Naive B cell (primary cell): ENCODE data around the gene SLF1. TPM values are rescaled to one million over a fixed set of nuclear protein-coding genes. Genes with fewer than 3 reads are reported as not detected.

Source experiments
- ATAC-seq, 2 donors: fragments of 150-1000 bp; cut with Tn5 transposase; 2 replicates each; pipeline ENCODE4 v1.10.0; 2021; ENCODE audit warnings: low read depth in 2 of 2, mild to moderate bottlenecking in 2 of 2, moderate library complexity in 2 of 2
- DNase-seq: peaks from one replicate; pipeline ENCODE4 v3.0.0; 2022
- H3K27ac Mint-ChIP-seq, 6 donors: one replicate each; pipeline ENCODE4 v1.8.0; 2020 to 2022; ENCODE audit warnings: mild to moderate bottlenecking in 6 of 6, mixed read lengths in 6 of 6, moderate library complexity in 5 of 6, inconsistent platforms in 2 of 6
- H3K27me3 Mint-ChIP-seq, 3 donors: one replicate each; pipeline ENCODE4 v1.8.0; 2021 to 2022; ENCODE audit warnings: mixed read lengths in 3 of 3, mild to moderate bottlenecking in 1 of 3
- H3K36me3 Mint-ChIP-seq, 2 donors: one replicate each; pipeline ENCODE4 v1.8.0; 2020 to 2022; ENCODE audit warnings: mixed read lengths in 2 of 2, inconsistent platforms in 1 of 2, mild to moderate bottlenecking in 1 of 2
- H3K4me1 Mint-ChIP-seq, 3 donors: one replicate each; pipeline ENCODE4 v1.8.0; 2020 to 2022; ENCODE audit warnings: mixed read lengths in 3 of 3, inconsistent platforms in 1 of 3, mild to moderate bottlenecking in 1 of 3, moderate library complexity in 1 of 3
- H3K4me3 Mint-ChIP-seq, 8 donors: one replicate each; pipeline ENCODE4 v1.8.0; 2020 to 2022; ENCODE audit warnings: mild to moderate bottlenecking in 8 of 8, mixed read lengths in 8 of 8, moderate library complexity in 8 of 8, inconsistent platforms in 2 of 8
- H3K9me3 Mint-ChIP-seq, 7 donors: one replicate each; pipeline ENCODE4 v1.8.0; 2020 to 2022; ENCODE audit warnings: mixed read lengths in 7 of 7, mild to moderate bottlenecking in 5 of 7, inconsistent platforms in 2 of 7, moderate library complexity in 1 of 7
- polyA plus RNA-seq, 6 donors: library from polyadenylated mRNA; unstranded; fragments of 300-500 nt; fragmentation: Illumina TruSeq; gene quantifications; one replicate each; pipeline ENCODE4 v1.2.3, GENCODE V29; 2021; ENCODE audit warnings: low read depth in 6 of 6

The SLF1 gene
- polyA plus RNA-seq, 6 donors from 2014 or later: 12.2 to 16.1 (median 13.6) TPM

DNA sequence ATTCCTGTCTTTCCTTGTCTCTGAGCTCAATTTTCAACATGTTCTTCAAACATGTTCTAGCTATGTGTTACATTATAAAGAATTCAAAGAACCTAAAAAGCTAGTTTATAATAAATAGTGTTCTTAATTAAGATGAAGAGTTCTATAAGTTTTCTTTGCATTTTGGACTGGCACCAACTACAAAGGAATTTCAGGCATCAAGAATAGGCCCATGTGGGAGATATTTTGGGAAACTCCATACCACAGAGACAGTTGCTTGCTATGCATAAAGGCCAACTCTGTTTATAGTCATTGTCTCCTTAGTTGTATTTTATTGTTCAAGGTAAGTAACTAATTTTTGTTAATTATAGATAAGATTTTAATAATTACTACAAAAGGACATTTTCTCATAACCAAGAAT, 4.5 kb downstream of the SLF1 start:
- Mint-ChIP-seq H3K4me1 (peaks cover 17 to 32% (median 28%) of the 10 kb centered on the region in 3 donors), H3K36me3 (no peaks in the 10 kb centered on the region), H3K9me3 (no peaks in the 10 kb centered on the region), H3K27me3 (no peaks in the 10 kb centered on the region), H3K4me3 (peak overlapping the region in 1 of 8 donors; percentile 22), H3K27ac (peak overlapping the region in 2 of 6 donors; percentile 13 to 63)
- no peak for DNase-seq
- no peak for ATAC-seq

DNA sequence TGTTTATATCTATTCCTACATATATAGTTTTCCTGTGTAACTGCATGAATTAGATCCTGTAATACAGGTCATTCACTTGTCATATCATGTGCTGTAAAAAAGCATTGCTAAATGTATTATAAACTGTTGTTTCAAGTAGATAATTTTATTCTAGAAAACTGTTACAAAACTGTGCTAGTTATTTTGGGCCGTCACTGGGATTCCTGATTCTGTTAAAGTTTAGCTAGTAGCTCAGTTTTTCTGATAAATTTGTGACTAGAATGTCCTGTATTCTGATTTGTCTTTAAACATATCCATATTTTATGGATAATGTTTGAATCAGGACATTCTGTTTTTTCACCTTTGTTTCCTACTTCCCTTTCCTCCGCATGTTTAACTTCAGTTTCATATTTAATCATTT, 5.4 kb downstream of the SLF1 start:
- DNase-seq (no peak), ATAC-seq (no peak)
- Mint-ChIP-seq H3K4me3 (no peak overlapping the region), H3K36me3 (no peaks in the 10 kb centered on the region), H3K9me3 (no peaks in the 10 kb centered on the region), H3K27me3 (no peaks in the 10 kb centered on the region), H3K4me1 (peaks cover 17 to 27% (median 23%) of the 10 kb centered on the region in 3 donors), H3K27ac (no peak overlapping the region)

DNA sequence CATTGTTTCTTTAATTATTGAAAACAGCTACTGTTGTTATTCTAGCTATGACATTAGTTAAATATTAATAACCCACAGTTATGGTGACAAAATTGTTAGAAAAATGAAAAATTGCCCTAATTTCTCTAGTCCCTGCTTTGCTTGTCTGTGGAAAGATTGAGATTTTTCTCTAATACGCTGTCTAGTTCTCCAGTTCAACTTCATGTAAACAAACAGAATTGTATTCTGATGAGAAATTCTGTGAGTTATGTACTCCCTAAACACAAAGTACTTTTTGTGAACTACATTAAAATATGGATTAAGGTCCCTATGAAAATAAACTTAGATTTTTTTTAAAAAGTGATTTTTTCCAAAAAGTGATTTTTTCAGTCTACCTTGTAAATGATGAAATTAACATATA, 8.7 kb downstream of the SLF1 start:
- Mint-ChIP-seq H3K4me1 (peaks cover 15 to 23% (median 23%) of the 10 kb centered on the region in 3 donors), H3K27ac (no peak overlapping the region), H3K9me3 (peaks cover 0 to 1% (median 0%) of the 10 kb centered on the region in 7 donors), H3K27me3 (no peaks in the 10 kb centered on the region), H3K4me3 (no peak overlapping the region), H3K36me3 (peaks cover 0 to 10% of the 10 kb centered on the region in 2 donors)
- DNase-seq (no peak), ATAC-seq (no peak)

DNA sequence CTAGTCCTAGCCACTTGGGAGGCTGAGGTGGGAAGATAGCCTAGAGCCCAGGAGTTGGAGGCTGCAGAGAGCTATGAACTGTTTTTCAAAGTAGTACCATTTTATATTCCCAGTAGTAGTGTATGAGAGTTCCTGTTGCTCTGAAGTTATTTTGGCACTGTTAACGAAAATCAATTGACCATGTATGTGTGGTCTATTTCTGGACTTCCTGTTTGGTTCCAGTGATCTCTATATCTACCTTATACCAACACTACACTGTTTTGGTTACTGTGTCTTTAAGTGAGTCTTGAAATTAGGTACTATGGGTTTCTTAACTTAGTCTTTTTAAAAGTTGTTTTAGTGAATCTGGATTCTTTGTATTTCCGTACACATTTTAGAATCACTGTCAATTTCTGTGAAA, 13.6 kb downstream of the SLF1 start:
- Mint-ChIP-seq H3K9me3 (peaks cover 0 to 20% (median 4%) of the 10 kb centered on the region in 7 donors), H3K27ac (peak overlapping the region; percentile 41 to 91 (median 72)), H3K36me3 (peaks cover 30 to 33% of the 10 kb centered on the region in 2 donors), H3K4me3 (peak overlapping the region; percentile 5 to 88 (median 72)), H3K27me3 (no peaks in the 10 kb centered on the region), H3K4me1 (peaks cover 25 to 43% (median 31%) of the 10 kb centered on the region in 3 donors)
- DNase-seq (peak; percentile 15), ATAC-seq (peak; percentile 83 to 91)

DNA sequence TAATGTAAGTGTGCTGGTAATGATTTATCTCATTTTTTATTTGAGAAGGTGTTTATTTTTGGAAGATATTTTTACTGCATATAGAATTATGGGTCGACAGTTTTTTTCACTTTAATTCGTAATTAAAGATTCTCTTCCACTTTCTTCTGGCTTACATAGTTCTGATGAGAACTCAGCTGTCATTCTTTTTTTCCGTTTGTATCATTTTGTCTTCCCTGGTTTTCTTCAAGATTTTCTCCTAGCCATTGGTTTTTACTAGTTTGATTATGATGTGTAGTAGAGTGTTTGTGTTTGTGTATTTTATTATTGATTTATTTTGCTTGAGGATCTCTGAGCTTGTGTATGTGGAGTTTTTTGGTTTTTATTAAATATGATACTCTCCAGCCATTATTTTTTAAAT, 21.7 kb downstream of the SLF1 start:
- Mint-ChIP-seq H3K36me3 (peaks cover 53 to 63% of the 10 kb centered on the region in 2 donors), H3K4me3 (no peak overlapping the region), H3K27me3 (no peaks in the 10 kb centered on the region), H3K4me1 (peaks cover 15 to 23% (median 16%) of the 10 kb centered on the region in 3 donors), H3K27ac (peak overlapping the region in 2 of 6 donors; percentile 72 to 75), H3K9me3 (peaks cover 3 to 47% (median 26%) of the 10 kb centered on the region in 7 donors)
- no peak for DNase-seq
- no peak for ATAC-seq

DNA sequence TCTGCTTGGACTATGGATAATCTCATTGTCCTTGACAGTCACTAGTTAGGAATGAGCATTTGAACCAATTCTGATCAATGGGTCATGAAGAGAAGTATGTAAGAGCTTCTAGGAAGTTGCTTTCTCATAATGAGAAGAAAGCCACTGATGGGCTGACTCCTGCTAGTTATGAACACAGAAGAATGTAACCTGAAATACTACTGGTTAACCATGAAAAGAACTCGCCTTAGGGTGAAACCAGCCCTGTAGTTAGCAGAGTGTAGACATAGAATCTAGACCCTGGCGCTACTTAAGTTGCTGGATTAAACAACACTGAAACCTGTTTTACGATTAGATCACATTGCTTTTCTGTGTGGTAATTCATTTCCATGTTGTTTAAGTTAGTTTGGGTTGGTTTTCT, 26.6 kb downstream of the SLF1 start:
- Mint-ChIP-seq H3K27me3 (no peaks in the 10 kb centered on the region), H3K27ac (no peak overlapping the region), H3K9me3 (peaks cover 0 to 18% (median 8%) of the 10 kb centered on the region in 7 donors), H3K36me3 (peaks cover 30 to 31% of the 10 kb centered on the region in 2 donors), H3K4me1 (peaks cover 0 to 7% (median 2%) of the 10 kb centered on the region in 3 donors), H3K4me3 (no peak overlapping the region)
- ATAC-seq: no peak
- DNase-seq: no peak

DNA sequence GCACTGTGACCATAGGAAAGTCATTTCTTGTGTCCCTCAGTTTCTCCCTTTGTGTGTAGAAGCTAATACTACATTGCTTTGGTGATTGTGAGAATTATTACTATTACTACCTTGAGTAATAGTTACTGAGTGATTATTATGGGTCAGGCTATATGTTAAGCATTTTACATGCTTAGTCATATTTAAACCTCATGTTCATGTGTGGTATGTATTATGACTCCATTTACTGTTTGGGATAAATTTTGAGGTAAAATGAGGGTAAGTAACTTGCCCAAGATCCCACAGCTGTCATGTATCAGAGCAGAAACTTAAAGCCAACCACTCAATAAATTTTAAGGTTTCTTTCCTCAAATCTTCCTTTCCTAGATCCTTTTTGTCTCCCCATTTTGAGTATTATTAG, 28.3 kb downstream of the SLF1 start:
- Mint-ChIP-seq H3K4me3 (no peak overlapping the region), H3K36me3 (peaks cover 14 to 15% of the 10 kb centered on the region in 2 donors), H3K27ac (no peak overlapping the region), H3K4me1 (peaks cover 0 to 4% (median 0%) of the 10 kb centered on the region in 3 donors), H3K9me3 (peaks cover 0 to 3% (median 0%) of the 10 kb centered on the region in 7 donors), H3K27me3 (no peaks in the 10 kb centered on the region)
- no peak for ATAC-seq
- DNase-seq: no peak

DNA sequence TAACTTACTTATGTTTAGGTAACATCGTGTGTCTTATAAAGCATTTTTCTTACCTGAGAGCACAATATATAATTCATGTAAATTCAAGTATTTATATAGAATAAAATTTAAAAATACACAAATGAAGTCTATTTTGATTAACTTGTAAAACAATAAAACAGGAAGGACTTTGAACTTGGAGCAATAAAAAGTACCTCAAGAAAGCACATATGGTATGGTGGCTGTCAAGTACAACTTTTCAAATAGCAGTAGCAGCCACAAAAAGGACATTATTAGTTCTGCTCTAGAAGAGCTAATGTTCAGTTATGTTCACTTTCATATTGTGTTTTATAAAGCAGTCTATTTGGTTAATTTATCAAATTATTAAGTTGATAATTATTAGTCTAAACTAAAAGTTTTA, 31.4 kb downstream of the SLF1 start:
- no peak for ATAC-seq
- Mint-ChIP-seq H3K9me3 (peaks cover under 1 to 6% (median 2%) of the 10 kb centered on the region in 7 donors), H3K4me1 (no peaks in the 10 kb centered on the region), H3K4me3 (no peak overlapping the region), H3K27ac (no peak overlapping the region), H3K27me3 (no peaks in the 10 kb centered on the region), H3K36me3 (peaks cover 11 to 17% of the 10 kb centered on the region in 2 donors)
- no peak for DNase-seq

DNA sequence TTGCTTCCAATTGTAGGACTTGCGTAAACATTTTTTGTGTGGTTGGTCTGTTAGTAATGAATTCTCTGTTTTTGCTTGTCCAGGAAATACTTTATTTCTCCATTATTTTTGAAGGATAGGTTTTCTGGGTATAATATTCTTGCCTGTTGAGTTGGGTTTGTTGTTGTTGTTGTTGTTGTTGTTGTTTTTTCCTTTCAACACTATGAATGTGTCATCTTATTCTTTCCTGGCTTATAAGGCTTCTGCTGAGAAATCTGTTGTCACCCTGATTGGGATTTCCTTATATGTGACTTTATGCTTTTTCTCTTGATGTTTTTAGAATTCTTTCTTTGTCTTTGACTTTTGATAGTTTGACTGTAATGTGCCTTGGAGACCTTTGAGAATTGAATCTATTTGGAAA, 39.8 kb downstream of the SLF1 start:
- Mint-ChIP-seq H3K27ac (no peak overlapping the region), H3K36me3 (peaks cover 60 to 67% of the 10 kb centered on the region in 2 donors), H3K9me3 (peaks cover 19 to 52% (median 37%) of the 10 kb centered on the region in 7 donors), H3K27me3 (no peaks in the 10 kb centered on the region), H3K4me1 (peaks cover 0 to 6% (median 0%) of the 10 kb centered on the region in 3 donors), H3K4me3 (no peak overlapping the region)
- DNase-seq (no peak), ATAC-seq (no peak)

DNA sequence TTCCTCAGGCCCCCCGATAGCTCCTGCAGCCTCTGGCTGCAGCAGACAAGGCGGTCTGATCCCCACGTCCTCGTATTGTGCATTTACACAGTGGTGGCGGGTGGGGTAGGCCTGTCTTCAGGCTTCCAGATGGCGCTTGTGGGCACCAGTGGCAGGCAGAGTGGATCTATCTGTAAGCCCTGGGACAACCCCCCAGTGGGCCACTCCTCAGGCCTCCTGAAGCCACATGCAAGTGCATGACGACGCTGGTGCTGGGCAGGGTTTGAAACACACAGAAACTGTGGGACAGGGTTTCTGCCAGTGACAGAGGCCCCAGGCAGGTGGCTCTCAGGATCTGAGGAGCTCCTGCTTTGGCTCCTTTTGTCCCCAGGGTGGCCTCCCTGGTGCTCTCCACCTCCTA, 42.0 kb downstream of the SLF1 start:
- Mint-ChIP-seq H3K27me3 (no peaks in the 10 kb centered on the region), H3K27ac (no peak overlapping the region), H3K36me3 (peaks cover 42 to 51% of the 10 kb centered on the region in 2 donors), H3K4me1 (peaks cover 0 to 6% (median 0%) of the 10 kb centered on the region in 3 donors), H3K9me3 (peaks cover 14 to 40% (median 30%) of the 10 kb centered on the region in 7 donors), H3K4me3 (no peak overlapping the region)
- ATAC-seq: no peak
- DNase-seq: no peak

DNA sequence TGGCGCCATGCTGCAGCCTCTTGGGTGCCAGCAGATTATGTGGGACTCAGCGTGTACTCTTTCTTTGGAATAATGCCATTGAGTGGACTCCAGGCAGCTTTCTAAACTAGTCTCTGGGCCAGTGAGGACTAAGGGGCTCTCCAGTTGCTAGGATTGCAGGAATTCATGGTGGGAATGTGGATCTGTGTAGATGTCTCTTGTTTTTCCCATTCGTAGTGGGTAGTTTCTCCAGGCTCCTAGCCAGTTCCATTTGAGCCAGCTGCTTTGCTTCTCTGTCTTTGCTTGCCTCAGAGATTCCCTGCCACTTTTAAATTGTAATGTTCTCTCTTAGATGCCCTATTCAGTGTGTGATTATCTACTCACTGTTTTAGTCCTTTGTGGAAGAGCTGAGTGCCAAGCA, 42.6 kb downstream of the SLF1 start:
- H3K4me1 Mint-ChIP-seq: peaks cover 0 to 6% (median 0%) of the 10 kb centered on the region in 3 donors
- H3K27ac Mint-ChIP-seq: no peak overlapping the region
- ATAC-seq: no peak

DNA sequence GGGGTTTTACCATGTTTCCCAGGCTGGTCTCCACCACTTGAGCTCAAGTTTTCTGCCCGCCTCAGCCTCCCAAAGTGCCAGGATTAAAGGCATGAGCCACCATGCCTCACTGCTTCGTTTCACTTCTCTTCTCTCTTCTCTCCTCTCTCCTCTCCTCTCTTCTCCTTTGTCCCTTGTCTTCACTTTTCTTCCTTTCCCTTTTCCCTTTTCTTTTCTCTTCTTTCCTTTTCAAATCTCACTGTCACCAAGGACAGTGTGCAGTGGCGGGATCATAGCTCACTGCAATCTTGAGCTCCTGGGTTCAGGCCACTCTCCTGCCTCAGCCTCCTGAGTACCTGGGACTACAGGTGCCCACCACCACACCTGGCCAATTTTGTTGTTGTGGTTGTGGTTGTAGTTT, 49.5 kb downstream of the SLF1 start:
- H3K27me3 Mint-ChIP-seq: no peaks in the 10 kb centered on the region
- H3K4me1 Mint-ChIP-seq: peaks cover 7 to 10% (median 7%) of the 10 kb centered on the region in 3 donors
- no peaks in the 10 kb centered on the region for H3K9me3 Mint-ChIP-seq
- H3K4me3 Mint-ChIP-seq: no peak overlapping the region
- H3K27ac Mint-ChIP-seq: no peak overlapping the region
- ATAC-seq (no peak), DNase-seq (no peak)
- peaks cover 16 to 24% of the 10 kb centered on the region in 2 donors for H3K36me3 Mint-ChIP-seq

More for the DNA sequence above, 42.6 kb downstream of the SLF1 start:
- peaks cover 14 to 34% (median 26%) of the 10 kb centered on the region in 7 donors for H3K9me3 Mint-ChIP-seq
- DNase-seq: no peak
- no peak overlapping the region for H3K4me3 Mint-ChIP-seq
- peaks cover 37 to 45% of the 10 kb centered on the region in 2 donors for H3K36me3 Mint-ChIP-seq
- H3K27me3 Mint-ChIP-seq: no peaks in the 10 kb centered on the region

DNA sequence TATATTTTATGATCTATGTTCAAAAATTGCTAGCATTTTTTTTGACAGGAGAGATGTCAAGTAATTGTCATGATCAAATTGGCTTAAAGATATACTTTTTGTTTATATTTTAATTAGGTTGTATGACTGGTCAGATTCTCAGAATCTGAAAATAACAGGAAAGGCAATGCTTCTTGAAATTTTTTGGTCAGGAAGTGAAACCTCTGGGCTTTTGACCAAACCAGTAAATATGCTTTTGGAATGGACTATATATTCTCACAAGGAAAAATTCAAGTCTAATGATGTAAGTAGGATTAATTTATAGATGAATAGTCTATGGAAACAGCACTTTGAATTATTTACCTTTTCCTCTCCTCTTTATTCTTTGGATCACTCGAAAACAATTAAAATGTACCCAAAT, 52.3 kb downstream of the SLF1 start:
- H3K4me1 Mint-ChIP-seq: peaks cover 9 to 13% (median 12%) of the 10 kb centered on the region in 3 donors
- DNase-seq: no peak

DNA sequence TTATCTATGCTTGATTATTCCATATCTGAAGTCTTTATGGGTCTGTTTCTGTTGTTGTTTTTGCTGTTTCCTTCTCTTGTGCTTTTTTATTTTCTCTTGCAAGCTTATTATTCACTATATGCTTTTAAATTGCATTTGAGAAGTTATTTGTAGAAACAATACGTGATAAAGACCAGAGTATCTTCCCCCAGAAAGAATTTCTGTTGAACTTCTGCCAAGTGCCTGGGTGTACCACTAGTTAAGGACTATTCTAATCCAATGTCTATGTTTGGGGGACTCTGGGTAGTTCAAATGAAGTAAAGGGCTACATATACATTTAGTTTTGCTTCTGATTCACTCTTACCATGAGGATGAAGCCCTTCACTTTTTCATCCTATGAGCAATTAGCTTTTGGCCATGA, 54.3 kb downstream of the SLF1 start:
- Mint-ChIP-seq H3K36me3 (peaks cover 6 to 21% of the 10 kb centered on the region in 2 donors), H3K27ac (peak overlapping the region in 4 of 6 donors; percentile 43 to 90 (median 66)), H3K4me1 (peaks cover 9 to 13% (median 12%) of the 10 kb centered on the region in 3 donors), H3K9me3 (no peaks in the 10 kb centered on the region), H3K4me3 (no peak overlapping the region), H3K27me3 (no peaks in the 10 kb centered on the region)
- DNase-seq (no peak), ATAC-seq (no peak)

More for the DNA sequence above, 52.3 kb downstream of the SLF1 start:
- Mint-ChIP-seq H3K27ac (no peak overlapping the region), H3K9me3 (no peaks in the 10 kb centered on the region), H3K27me3 (no peaks in the 10 kb centered on the region), H3K36me3 (peaks cover 16 to 24% of the 10 kb centered on the region in 2 donors), H3K4me3 (no peak overlapping the region)
- no peak for ATAC-seq
